Activated effector memory CD4-positive, alpha-beta T cell treated with anti-CD3 and anti-CD28 coated beads, Interleukin-2, amount 50 U/mL, for 16 hours (primary cell): ENCODE measurements around the gene U2SURP.
"Not testable (repeated sequence)": the region's sequence is repeated elsewhere in the genome, so short reads cannot be mapped to it uniquely, and the experiment has no call there.

Experiments
- DNase-seq: peaks from one replicate; pipeline ENCODE4 v3.0.0-alpha.2; 2020

U2SURP gene

DNA sequence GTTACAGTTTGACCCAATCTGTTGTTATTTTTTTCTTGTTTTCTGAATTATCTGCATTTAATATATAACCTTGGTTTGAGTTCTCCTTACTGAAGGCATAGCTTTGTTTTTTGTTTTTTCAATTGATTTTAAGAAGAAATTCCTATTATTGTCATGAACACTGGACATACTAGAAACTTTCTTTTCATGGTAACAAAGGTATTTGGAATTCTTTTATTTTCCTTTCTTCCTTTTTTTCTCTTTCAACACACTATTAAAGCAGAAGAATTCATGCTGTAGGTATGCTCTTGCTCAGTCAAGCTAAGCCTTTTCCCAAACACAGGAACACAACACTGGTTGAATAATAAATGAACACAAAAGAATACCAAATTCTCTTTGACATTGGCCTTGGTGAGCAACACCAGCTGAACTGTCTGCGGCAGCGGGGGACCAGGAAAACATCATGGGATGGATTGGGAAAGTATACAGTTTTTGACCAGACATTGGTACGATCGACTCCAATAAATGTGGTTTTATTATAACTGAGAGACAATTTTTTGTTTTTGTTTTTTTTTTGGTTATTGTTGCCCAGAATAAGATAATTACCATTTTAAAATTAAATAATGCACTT, 23.1 kb downstream of the U2SURP start:
- DNase-seq = no peak

DNA sequence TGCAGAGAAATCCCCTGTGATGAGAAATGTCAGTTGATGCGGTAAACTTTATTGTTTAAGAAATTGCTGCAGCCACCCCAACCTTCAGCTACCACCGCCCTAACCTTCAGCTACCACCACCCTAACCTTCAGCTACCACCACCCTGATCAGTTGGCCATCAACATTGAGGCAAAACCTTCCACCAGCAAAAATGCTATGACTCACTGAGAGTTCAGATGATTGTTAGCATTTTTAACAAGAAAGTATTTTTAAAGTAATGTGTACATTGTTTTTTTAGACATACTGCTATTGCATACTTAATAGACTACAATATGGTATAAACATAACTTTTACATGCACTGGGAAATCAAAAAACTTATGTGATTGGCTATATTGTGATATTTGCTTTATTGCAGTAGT, 30.0 kb downstream of the U2SURP start:
- DNase-seq = no peak

GRCh38 chr3:143031796-143032387, 30.5 kb downstream of the U2SURP start:
- DNase-seq = not testable (repeated sequence)

DNA sequence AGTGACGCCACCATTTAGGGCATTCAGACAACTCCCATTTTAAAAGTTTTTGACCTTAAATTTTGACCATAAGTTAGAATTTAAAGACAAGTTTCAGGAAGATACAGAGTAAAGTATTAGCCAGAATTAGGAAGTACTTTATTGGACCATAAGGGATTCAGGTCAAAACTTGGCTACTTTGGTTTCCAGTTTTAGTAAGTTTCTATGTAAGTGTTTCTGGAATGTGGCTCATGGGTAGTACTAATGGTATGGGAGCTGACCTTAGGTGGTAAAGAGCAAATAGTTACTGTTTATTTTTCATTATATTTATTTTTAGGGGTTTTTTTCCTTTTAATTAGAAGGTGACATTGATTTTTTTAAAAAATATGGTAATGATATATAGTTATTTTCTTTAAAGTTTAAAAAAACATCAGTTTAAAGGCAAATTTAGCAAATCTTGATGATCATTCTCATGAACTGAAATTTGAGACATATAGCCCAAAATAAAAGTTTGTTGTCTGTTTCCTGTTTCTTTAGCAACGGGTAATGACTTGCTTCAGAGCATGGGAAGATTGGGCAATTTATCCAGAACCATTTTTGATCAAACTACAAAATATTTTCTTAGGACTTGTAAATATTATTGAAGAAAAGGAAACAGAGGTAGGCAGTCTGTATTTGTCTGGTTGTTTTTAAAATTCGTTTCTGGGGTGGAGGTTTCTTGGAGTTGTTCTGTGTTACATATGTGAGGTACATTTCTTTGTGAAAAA, 34.3 kb downstream of the U2SURP start:
- no peak for DNase-seq

GRCh38 chr3:143036557-143036956, 35.2 kb downstream of the U2SURP start:
- no peak for DNase-seq

GRCh38 chr3:143037867-143038266, 36.5 kb downstream of the U2SURP start:
- DNase-seq = no peak

GRCh38 chr3:143040261-143040879, 39.0 kb downstream of the U2SURP start:
- DNase-seq = no peak

- DNase-seq = no peak
These were observed 40.5 kb downstream of the U2SURP start for GRCh38 chr3:143041903-143042302.

- DNase-seq = no peak
These were observed 44.3 kb downstream of the U2SURP start for GRCh38 chr3:143045639-143046038.

GRCh38 chr3:143046075-143046474, 44.7 kb downstream of the U2SURP start:
- DNase-seq = not testable (repeated sequence)

DNA sequence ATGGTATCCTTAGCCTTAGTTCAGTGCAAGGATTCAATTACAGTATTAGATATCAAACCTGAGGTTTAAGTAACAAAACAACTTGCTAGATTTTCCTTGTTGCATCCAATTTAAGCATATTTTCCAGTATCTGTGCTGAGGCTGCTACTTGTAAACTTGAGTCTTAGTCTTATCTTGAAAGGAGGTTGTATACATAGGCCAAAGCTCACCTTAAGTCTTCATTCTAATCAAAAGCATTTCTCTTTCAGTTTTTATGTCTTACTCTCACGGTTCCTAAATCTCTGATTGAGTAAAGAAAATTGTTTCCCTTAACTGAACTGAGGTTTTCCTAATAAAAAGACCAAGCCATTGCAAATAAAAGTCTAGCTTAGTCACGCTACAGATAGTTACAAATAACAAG, 52.6 kb downstream of the U2SURP start:
- no peak for DNase-seq

- no peak for DNase-seq
These were observed 55.0 kb downstream of the U2SURP start for GRCh38 chr3:143056372-143056771.

DNA sequence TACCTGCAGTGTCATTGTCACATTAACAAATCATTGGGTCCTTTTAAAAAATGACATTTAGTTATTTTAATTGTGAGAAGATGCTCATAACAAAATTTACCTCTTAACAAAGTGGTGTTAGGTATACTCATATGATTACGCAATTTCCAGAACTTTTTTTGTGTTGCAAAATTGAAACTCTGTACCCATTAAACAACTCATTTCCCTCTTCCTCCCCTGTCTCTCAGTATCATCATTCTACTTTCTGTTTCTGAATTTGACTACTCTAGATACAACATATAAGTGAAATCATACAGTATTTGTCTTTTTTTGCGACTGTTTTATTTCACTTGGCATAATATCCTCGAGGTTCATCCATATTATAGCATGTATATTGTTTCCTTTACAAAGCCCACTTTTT, 59.5 kb downstream of the U2SURP start:
- DNase-seq = no peak

- DNase-seq = no peak
These were observed 61.6 kb downstream of the U2SURP start for GRCh38 chr3:143063018-143063417.

GRCh38 chr3:143064777-143065176, 63.4 kb downstream of the U2SURP start:
- no peak for DNase-seq

DNA sequence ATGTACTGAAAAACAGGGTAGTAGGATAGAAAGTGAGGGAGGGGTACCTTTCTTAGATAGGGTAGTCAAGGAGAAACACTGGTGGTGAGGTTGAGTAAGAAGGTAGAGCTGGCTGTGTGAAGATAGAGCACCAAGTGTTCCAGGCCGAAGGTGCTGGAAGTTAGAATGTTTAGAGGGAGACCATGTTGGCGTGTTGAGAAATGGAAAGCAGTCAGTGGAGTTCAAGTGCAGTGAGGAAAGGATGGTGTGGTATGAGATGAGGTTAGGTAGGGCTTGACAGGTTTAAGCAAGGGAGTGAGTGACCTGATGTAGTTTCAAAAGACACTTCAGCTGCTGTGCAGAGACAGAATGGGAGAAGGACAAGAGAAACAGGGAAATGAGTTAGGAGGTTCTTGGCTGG, 64.0 kb downstream of the U2SURP start:
- no peak for DNase-seq

- no peak for DNase-seq
These were observed 64.7 kb downstream of the U2SURP start for GRCh38 chr3:143066033-143066432.

DNA sequence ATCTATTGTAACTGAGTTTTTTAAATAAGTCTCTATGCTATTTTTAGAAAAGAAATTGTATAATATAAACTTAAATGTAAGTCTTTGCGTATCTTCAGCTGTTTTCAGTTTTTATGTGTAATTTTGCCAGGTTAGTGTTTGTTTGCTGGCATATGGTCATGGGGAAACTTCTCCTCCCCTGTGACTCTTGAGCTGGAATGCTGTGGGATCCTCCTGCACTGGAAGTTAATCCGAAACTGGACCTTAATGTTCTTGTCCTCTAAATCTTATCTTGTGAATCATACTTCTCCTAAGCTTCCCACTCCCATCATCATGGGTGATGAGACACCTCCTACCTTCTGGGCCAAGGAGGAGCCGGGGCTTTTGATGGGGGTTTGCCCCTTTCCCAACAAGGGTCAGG, 65.8 kb downstream of the U2SURP start:
- no peak for DNase-seq

GRCh38 chr3:143068059-143068458, 66.7 kb downstream of the U2SURP start:
- no peak for DNase-seq

GRCh38 chr3:143070977-143071551, 69.7 kb downstream of the U2SURP start:
- no peak for DNase-seq

DNA sequence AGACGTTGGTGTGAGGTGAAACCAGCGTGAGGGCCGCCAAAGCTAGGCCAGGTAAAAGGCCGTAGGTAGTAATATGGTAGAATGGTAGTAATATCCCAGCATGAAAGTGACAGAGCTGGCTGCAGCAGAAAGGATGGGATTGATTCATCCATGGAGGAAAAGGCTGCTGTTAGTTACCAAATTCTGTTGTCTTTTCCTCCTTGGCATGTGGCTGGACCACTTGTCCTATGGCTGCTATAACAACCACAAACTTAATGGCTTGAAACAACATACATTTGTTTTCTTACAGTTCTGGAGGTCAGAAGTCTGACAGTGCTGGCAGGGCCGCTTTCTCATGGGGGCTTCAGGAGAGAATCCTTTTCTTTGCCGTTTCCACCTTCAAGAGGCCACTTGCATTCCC, 70.4 kb downstream of the U2SURP start:
- no peak for DNase-seq

GRCh38 chr3:143072298-143073020, 71.1 kb downstream of the U2SURP start:
- not testable (repeated sequence) for DNase-seq

DNA sequence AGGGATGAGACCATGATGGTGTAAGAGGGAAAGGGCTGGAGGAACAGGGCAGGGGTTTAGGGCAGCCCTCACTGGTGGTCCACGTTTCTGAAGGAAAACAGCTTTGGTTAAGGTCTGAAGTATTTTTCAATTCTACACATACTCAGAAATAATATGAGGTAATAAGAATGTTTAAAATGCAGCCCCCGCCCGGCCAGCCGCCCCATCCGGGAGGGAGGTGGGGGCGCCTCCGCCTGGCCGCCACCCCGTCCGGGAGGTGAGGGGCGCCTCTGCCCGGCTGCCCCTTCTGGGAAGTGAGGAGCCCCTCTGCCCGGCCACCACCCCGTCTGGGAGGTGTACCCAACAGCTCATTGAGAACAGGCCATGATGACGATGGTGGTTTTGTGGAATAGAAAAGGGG, 72.2 kb downstream of the U2SURP start:
- DNase-seq = not testable (repeated sequence)
